GM18873 (cell line): ENCODE results near the gene HSPA12B.

Experiments used
- ATAC-seq: cut with Tn5 transposase; IDR thresholded peaks from one replicate; pipeline ENCODE4 v1.9.1; 2021; ENCODE audit warnings: mild to moderate bottlenecking, moderate library complexity, moderate number of reproducible peaks; ENCODE audit not compliant: unreplicated experiment, low FRiP score

Gene HSPA12B

GRCh38 chr20:3745686-3746173, 13.2 kb downstream of the HSPA12B start:
- no peak for ATAC-seq

- ATAC-seq: no peak
Observed at GRCh38 chr20:3747471-3747870, 15.0 kb downstream of the HSPA12B start.

- no peak for ATAC-seq
Observed at GRCh38 chr20:3748073-3748472, 15.6 kb downstream of the HSPA12B start.

GRCh38 chr20:3749087-3749688, 16.7 kb downstream of the HSPA12B start:
- no peak for ATAC-seq

- ATAC-seq: no peak
Observed at GRCh38 chr20:3749689-3750531, 17.4 kb downstream of the HSPA12B start.

GRCh38 chr20:3751305-3751674, 18.8 kb downstream of the HSPA12B start:
- no peak for ATAC-seq

GRCh38 chr20:3751675-3752385, 19.3 kb downstream of the HSPA12B start:
- ATAC-seq: no peak

GRCh38 chr20:3752386-3752759, 19.9 kb downstream of the HSPA12B start:
- ATAC-seq: no peak

GRCh38 chr20:3753098-3753497, 20.6 kb downstream of the HSPA12B start:
- ATAC-seq: no peak

GRCh38 chr20:3753501-3754275, 21.2 kb downstream of the HSPA12B start:
- no peak for ATAC-seq

- ATAC-seq: no peak
Observed at GRCh38 chr20:3754276-3754630, 21.8 kb downstream of the HSPA12B start.

GRCh38 chr20:3755269-3755668, 22.8 kb downstream of the HSPA12B start:
- ATAC-seq: no peak

- no peak for ATAC-seq
Observed at GRCh38 chr20:3755814-3756480, 23.5 kb downstream of the HSPA12B start.

- ATAC-seq: no peak
Observed at GRCh38 chr20:3757268-3757667, 24.8 kb downstream of the HSPA12B start.

GRCh38 chr20:3758566-3758965, 26.1 kb downstream of the HSPA12B start:
- ATAC-seq: no peak

- ATAC-seq: no peak
Observed at GRCh38 chr20:3759316-3759823, 26.9 kb downstream of the HSPA12B start.

- no peak for ATAC-seq
Observed at GRCh38 chr20:3759884-3760283, 27.4 kb downstream of the HSPA12B start.

GRCh38 chr20:3760655-3761348, 28.3 kb downstream of the HSPA12B start:
- no peak for ATAC-seq
